Panc1 (cell line): ENCODE results near the gene FAM20B. TPM values are rescaled to one million over a fixed set of nuclear protein-coding genes. Genes with fewer than 3 reads are reported as not detected.

Experiments used
- ATAC-seq: fragments of 200-7000 bp; cut with Tn5 transposase; 2 replicates; pipeline ENCODE4 v1.9.1; 2020; ENCODE audit warnings: mild to moderate bottlenecking, moderate library complexity
- BruUV-seq: library from RNA; stranded (reverse); fragments of 400-500 nt; replicated peaks from 2 replicates; lab custom pipeline; 2021; lab: Mats Ljungman, UMichigan
- CTCF ChIA-PET: fragments of 300-600 bp; sonication (Branson Sonifier 250); formaldehyde crosslinking; loops from one replicate; lab custom pipeline; 2022; ENCODE audit warnings: antibody characterized with exemption; lab: Charles Lee
- POLR2A ChIA-PET: fragments of 300-600 bp; sonication (Branson Sonifier 250); formaldehyde crosslinking; loops from one replicate; lab custom pipeline; 2022; ENCODE audit warnings: antibody characterized with exemption; lab: Charles Lee
- DNase-seq: peaks from one replicate; pipeline ENCODE4 v3.0.0-alpha.2; 2010; ENCODE audit warnings: low read depth, low spot score
- H3K27ac ChIP-seq: 2 replicates; pipeline ENCODE4 v1.5.1; 2011; ENCODE audit warnings: mild to moderate bottlenecking, low read length, inconsistent platforms
- H3K27me3 ChIP-seq: fragments of 200-500 bp; sonication (Bioruptor generic); 2 replicates; pipeline ENCODE4 v1.6.0; 2014; ENCODE audit warnings: low read length, inconsistent platforms; ENCODE audit not compliant: control insufficient read depth, insufficient read depth
- H3K36me3 ChIP-seq: fragments of 200-500 bp; sonication (Bioruptor generic); 2 replicates; pipeline ENCODE4 v1.5.1; 2014; ENCODE audit warnings: inconsistent platforms, mild to moderate bottlenecking, low read length, moderate library complexity; ENCODE audit not compliant: control insufficient read depth, insufficient read depth
- H3K4me1 ChIP-seq: 2 replicates; pipeline ENCODE4 v1.5.1; 2011; ENCODE audit warnings: inconsistent platforms, mild to moderate bottlenecking, low read length, moderate library complexity; ENCODE audit not compliant: control insufficient read depth, insufficient read depth
- H3K4me3 ChIP-seq, 2 experiments: 2 replicates each; pipeline ENCODE4 v1.5.1; 2011 to 2012; ENCODE audit warnings: low read depth in 2 of 2, low read length in 2 of 2, mild to moderate bottlenecking in 2 of 2, inconsistent platforms in 1 of 2, moderate library complexity in 1 of 2
- H3K9me3 ChIP-seq: fragments of 200-500 bp; sonication (Bioruptor generic); 2 replicates; pipeline ENCODE4 v1.5.1; 2014; ENCODE audit warnings: low read depth, mild to moderate bottlenecking, inconsistent platforms, low read length, moderate library complexity; ENCODE audit not compliant: control insufficient read depth, insufficient read depth
- CTCF ChIP-seq: fragments of 450-650 bp; IDR thresholded peaks from 2 replicates; pipeline ENCODE4 v1.5.1; 2017; ENCODE audit warnings: mild to moderate bottlenecking
- POLR2AphosphoS5 ChIP-seq: IDR thresholded peaks from 2 replicates; pipeline ENCODE4 v1.6.1; 2012; ENCODE audit warnings: mild to moderate bottlenecking, low read depth, low read length, moderate library complexity
- REST ChIP-seq, 2 experiments: IDR thresholded peaks; 2 replicates each; pipeline ENCODE4 v1.6.1; 2011 to 2012; ENCODE audit warnings: low read depth in 2 of 2, control low read depth in 1 of 2, low read length in 1 of 2, mild to moderate bottlenecking in 1 of 2, moderate library complexity in 1 of 2; ENCODE audit not compliant: insufficient read depth in 1 of 2
- SIN3A ChIP-seq: IDR thresholded peaks from 2 replicates; pipeline ENCODE4 v1.6.1; 2012; ENCODE audit warnings: low read depth, mild to moderate bottlenecking, low read length, moderate library complexity, borderline replicate concordance; ENCODE audit not compliant: insufficient read depth
- TCF7L2 ChIP-seq: IDR thresholded peaks from 2 replicates; pipeline ENCODE4 v1.6.1; 2011; ENCODE audit warnings: mild to moderate bottlenecking, low read depth, low read length, inconsistent platforms
- in situ Hi-C: cut with HindIII; loops from 2 replicates; pipeline ENCODE4 v1.10.0; 2016; ENCODE audit warnings: low sequenced_read_pairs, low pct_unique_long_range_greater_than_20kb
- intact Hi-C: fragments of 100-400 bp; cut with micrococcal nuclease; formaldehyde crosslinking; loops from one replicate; pipeline ENCODE4 v1.10.0; 2022; ENCODE audit not compliant: unreplicated experiment
- total RNA-seq: library from RNA; stranded (reverse); gene quantifications from one replicate; pipeline ENCODE4 v1.2.1, GENCODE V29; 2021; ENCODE audit not compliant: unreplicated experiment

The FAM20B gene
- total RNA-seq, 1 experiment from 2014 or later: 49.9 TPM

GRCh38 chr1:179046808-179047635, 21.3 kb downstream of the FAM20B start:
- H3K27ac ChIP-seq: no peak overlapping the region
- DNase-seq: no peak
- CTCF ChIA-PET: no interaction called here
- POLR2A ChIA-PET: no interaction called here
- 0 out of 2 replicates have a peak, but pooled peaks have one; percentile 38 for ATAC-seq
- H3K4me3 ChIP-seq: no peak overlapping the region
- in situ Hi-C loops (no loop called here), intact Hi-C loops (no loop called here)
- TF ChIP-seq TCF7L2 (no peak), REST (IDR thresholded peaks at IDR 0.05; ENCODE audit: insufficient read depth in 1 of 2, low read depth in 2 of 2, low read length in 1 of 2) (no peak), CTCF (no peak), POLR2AphosphoS5 (no peak), SIN3A (no peak)
- H3K27me3 ChIP-seq: no peaks in the 10 kb centered on the region
- H3K4me1 ChIP-seq: no peaks in the 10 kb centered on the region
- no peaks in the 10 kb centered on the region for H3K9me3 ChIP-seq
- H3K36me3 ChIP-seq: no peaks in the 10 kb centered on the region
- BruUV-seq: no TSS peak

- no peak for DNase-seq
- in situ Hi-C loops (no loop called here), intact Hi-C loops (no loop called here)
- H3K27me3 ChIP-seq: no peaks in the 10 kb centered on the region
- no peak for ATAC-seq
- no peaks in the 10 kb centered on the region for H3K36me3 ChIP-seq
- H3K4me3 ChIP-seq: no peak overlapping the region
- H3K9me3 ChIP-seq: no peaks in the 10 kb centered on the region
- no peak overlapping the region for H3K27ac ChIP-seq
- POLR2A ChIA-PET: no interaction called here
- H3K4me1 ChIP-seq: no peaks in the 10 kb centered on the region
- TF ChIP-seq CTCF (no peak), SIN3A (no peak), TCF7L2 (no peak), REST (IDR thresholded peaks at IDR 0.05; ENCODE audit: insufficient read depth in 1 of 2, low read depth in 2 of 2, low read length in 1 of 2) (no peak), POLR2AphosphoS5 (no peak)
- CTCF ChIA-PET: no interaction called here
- BruUV-seq: no TSS peak
Measured at GRCh38 chr1:179047636-179047997, 21.9 kb downstream of the FAM20B start.
